HL-60 (cell line): Measurements from ENCODE around the gene CERT1.

ENCODE experiments used
- CTCF ChIP-seq: IDR thresholded peaks from one replicate; pipeline ENCODE4 v1.5.1; 2011; ENCODE audit warnings: low read length, control low read depth, inconsistent platforms; ENCODE audit not compliant: insufficient read depth
- GABPA ChIP-seq: IDR thresholded peaks from 2 replicates; pipeline ENCODE4 v1.6.1; 2012; ENCODE audit warnings: low read depth
- POLR2AphosphoS5 ChIP-seq: IDR thresholded peaks from 2 replicates; pipeline ENCODE4 v1.6.1; 2012; ENCODE audit warnings: low read depth
- REST ChIP-seq: IDR thresholded peaks from 2 replicates; pipeline ENCODE4 v1.6.1; 2012; ENCODE audit warnings: low read depth; ENCODE audit not compliant: insufficient replicate concordance

- no peak for TF ChIP-seq CTCF
- no peak for TF ChIP-seq POLR2AphosphoS5
- TF ChIP-seq GABPA, result no peak
- TF ChIP-seq REST, result no peak
Observed at GRCh38 chr5:75491621-75492020, 19.8 kb downstream of the CERT1 start.
